Adrenal gland (tissue), 5 donors: ENCODE data around the gene TP53AIP1.

Experiments used
- CTCF ChIP-seq, 6 experiments: fragments of 450-650 bp in 4 of 6; fragments of 200-600 bp in 2 of 6; sonication (generic) in 1 of 6; IDR thresholded peaks; 1 replicate in 5 of 6; 2 replicates in 1 of 6; pipeline versions ENCODE4 v1.5.1 to v1.8.0; 2016 to 2021; ENCODE audit warnings: antibody characterized with exemption in 6 of 6, mild to moderate bottlenecking in 2 of 6, moderate library complexity in 1 of 6
- POLR2A ChIP-seq, 2 donors: fragments of 450-650 bp; IDR thresholded peaks; one replicate each; pipeline ENCODE4 v1.6.1; 2017; ENCODE audit warnings: antibody characterized with exemption in 2 of 2, mild to moderate bottlenecking in 2 of 2, moderate library complexity in 1 of 2
- donor health status: DM: no; HTN: no; CAD: no.

- no peak for TF ChIP-seq CTCF (IDR thresholded peaks at IDR 0.05)
- peak in 1 of 2 donors; percentile 57 for TF ChIP-seq POLR2A (IDR thresholded peaks at IDR 0.05)
Measured at GRCh38 chr11:128891913-128892398, 50.7 kb downstream of the TP53AIP1 start.
